ENCODE data around the gene MGRN1. TPM values are rescaled to one million over a fixed set of nuclear protein-coding genes. Genes with fewer than 3 reads are reported as not detected.

Gene MGRN1
- total and polyA plus RNA-seq, 2 of the 13 experiments (the other 11 are each of a cell fraction or from before 2014, with no cell fraction given) = 11.9 to 12.6 TPM

DNA sequence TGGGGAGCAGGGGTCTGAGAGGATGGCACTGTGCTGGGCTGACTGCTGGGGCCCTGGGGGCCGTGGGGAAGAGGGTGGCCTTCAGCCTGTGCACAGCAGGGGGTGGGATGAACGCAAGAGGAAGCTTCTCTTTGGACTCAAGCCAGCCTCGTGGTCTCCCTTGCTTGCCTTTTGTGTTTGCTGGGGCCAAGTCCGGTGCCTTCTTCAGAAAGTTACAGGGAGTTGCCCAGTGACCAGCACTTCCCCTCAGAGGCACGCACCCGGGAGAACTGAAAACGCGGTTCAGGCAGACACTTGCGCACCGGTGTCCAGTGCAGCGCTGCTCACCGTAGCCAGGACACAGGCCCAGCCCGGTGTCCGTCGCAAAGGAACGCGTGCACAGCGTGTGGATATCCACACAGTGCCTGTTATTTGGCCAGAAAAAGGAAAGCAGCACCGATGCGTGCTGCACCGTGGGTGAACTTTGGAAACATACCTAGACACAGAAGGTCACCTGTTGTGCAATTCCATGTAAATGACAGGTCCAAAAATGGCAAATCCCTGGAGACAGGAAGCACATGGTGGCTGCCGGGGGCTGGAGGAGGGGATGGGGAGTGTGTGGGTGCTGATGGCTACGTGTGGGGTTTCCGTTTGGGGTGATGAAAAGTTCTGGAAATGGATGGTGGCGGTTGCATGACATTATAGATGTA lies 39.3 kb downstream of the MGRN1 start (continued):
- TF ChIP-seq, protein P1, sequence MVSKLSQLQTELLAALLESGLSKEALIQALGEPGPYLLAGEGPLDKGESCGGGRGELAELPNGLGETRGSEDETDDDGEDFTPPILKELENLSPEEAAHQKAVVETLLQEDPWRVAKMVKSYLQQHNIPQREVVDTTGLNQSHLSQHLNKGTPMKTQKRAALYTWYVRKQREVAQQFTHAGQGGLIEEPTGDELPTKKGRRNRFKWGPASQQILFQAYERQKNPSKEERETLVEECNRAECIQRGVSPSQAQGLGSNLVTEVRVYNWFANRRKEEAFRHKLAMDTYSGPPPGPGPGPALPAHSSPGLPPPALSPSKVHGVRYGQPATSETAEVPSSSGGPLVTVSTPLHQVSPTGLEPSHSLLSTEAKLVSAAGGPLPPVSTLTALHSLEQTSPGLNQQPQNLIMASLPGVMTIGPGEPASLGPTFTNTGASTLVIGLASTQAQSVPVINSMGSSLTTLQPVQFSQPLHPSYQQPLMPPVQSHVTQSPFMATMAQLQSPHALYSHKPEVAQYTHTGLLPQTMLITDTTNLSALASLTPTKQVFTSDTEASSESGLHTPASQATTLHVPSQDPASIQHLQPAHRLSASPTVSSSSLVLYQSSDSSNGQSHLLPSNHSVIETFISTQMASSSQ (IDR thresholded peaks at IDR 0.05; ENCODE audit: low read depth) = no peak
- TF ChIP-seq, protein P1 (CRISPR knock-in tag; IDR thresholded peaks at IDR 0.05; ENCODE audit: borderline replicate concordance) = peak; percentile 55; the same call in 1 of the 2 replicates
- TF ChIP-seq REPIN1 (CRISPR knock-in tag; IDR thresholded peaks at IDR 0.05; ENCODE audit: borderline replicate concordance, low read depth) = peak; percentile 96
- peak; percentile 87 for TF ChIP-seq ETV5 (CRISPR knock-in tag; IDR thresholded peaks at IDR 0.05; ENCODE audit: borderline replicate concordance)
- no peak for TF ChIP-seq SMAD1 (CRISPR knock-in tag; IDR thresholded peaks at IDR 0.05; ENCODE audit: borderline replicate concordance, low read depth)
- TF ChIP-seq, protein P2, sequence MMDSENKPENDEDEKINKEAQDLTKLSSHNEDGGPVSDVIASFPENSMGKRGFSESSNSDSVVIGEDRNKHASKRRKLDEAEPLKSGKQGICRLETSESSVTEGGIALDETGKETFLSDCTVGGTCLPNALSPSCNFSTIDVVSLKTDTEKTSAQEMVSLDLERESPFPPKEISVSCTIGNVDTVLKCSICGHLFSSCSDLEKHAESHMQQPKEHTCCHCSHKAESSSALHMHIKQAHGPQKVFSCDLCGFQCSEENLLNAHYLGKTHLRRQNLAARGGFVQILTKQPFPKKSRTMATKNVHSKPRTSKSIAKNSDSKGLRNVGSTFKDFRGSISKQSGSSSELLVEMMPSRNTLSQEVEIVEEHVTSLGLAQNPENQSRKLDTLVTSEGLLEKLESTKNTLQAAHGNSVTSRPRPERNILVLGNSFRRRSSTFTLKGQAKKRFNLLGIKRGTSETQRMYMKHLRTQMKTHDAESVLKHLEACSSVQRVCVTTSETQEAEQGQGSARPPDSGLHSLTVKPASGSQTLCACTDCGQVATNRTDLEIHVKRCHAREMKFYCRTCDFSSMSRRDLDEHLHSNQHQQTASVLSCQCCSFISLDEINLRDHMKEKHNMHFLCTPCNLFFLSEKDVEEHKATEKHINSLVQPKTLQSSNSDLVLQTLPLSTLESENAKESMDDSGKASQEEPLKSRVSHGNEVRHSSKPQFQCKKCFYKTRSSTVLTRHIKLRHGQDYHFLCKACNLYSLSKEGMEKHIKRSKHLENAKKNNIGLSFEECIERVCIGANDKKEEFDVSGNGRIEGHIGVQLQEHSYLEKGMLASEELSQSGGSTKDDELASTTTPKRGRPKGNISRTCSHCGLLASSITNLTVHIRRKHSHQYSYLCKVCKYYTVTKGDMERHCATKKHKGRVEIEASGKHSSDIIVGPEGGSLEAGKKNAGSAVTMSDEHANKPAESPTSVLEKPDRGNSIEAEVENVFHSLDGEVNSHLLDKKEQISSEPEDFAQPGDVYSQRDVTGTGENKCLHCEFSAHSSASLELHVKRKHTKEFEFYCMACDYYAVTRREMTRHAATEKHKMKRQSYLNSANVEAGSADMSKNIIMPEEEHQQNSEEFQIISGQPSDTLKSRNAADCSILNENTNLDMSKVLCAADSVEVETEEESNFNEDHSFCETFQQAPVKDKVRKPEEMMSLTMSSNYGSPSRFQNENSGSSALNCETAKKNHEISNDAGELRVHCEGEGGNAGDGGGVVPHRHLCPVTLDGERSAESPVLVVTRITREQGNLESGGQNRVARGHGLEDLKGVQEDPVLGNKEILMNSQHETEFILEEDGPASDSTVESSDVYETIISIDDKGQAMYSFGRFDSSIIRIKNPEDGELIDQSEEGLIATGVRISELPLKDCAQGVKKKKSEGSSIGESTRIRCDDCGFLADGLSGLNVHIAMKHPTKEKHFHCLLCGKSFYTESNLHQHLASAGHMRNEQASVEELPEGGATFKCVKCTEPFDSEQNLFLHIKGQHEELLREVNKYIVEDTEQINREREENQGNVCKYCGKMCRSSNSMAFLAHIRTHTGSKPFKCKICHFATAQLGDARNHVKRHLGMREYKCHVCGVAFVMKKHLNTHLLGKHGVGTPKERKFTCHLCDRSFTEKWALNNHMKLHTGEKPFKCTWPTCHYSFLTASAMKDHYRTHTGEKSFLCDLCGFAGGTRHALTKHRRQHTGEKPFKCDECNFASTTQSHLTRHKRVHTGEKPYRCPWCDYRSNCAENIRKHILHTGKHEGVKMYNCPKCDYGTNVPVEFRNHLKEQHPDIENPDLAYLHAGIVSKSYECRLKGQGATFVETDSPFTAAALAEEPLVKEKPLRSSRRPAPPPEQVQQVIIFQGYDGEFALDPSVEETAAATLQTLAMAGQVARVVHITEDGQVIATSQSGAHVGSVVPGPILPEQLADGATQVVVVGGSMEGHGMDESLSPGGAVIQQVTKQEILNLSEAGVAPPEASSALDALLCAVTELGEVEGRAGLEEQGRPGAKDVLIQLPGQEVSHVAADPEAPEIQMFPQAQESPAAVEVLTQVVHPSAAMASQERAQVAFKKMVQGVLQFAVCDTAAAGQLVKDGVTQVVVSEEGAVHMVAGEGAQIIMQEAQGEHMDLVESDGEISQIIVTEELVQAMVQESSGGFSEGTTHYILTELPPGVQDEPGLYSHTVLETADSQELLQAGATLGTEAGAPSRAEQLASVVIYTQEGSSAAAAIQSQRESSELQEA (CRISPR knock-in tag; IDR thresholded peaks at IDR 0.05; ENCODE audit: not compliant biosample characterization) = peak; percentile 80
- peak; percentile 75; the same call in 1 of the 2 replicates for TF ChIP-seq SIN3A (IDR thresholded peaks at IDR 0.05; ENCODE audit: borderline replicate concordance, low read depth, low read length)
- no peak for TF ChIP-seq SIN3B (IDR thresholded peaks at IDR 0.05; ENCODE audit: low read length)
- TF ChIP-seq KMT2A (CRISPR knock-in tag; IDR thresholded peaks at IDR 0.05) = peak; percentile 75
- peak; percentile 86 for TF ChIP-seq HOXD1 (CRISPR knock-in tag; IDR thresholded peaks at IDR 0.05)
- TF ChIP-seq, protein P3, sequence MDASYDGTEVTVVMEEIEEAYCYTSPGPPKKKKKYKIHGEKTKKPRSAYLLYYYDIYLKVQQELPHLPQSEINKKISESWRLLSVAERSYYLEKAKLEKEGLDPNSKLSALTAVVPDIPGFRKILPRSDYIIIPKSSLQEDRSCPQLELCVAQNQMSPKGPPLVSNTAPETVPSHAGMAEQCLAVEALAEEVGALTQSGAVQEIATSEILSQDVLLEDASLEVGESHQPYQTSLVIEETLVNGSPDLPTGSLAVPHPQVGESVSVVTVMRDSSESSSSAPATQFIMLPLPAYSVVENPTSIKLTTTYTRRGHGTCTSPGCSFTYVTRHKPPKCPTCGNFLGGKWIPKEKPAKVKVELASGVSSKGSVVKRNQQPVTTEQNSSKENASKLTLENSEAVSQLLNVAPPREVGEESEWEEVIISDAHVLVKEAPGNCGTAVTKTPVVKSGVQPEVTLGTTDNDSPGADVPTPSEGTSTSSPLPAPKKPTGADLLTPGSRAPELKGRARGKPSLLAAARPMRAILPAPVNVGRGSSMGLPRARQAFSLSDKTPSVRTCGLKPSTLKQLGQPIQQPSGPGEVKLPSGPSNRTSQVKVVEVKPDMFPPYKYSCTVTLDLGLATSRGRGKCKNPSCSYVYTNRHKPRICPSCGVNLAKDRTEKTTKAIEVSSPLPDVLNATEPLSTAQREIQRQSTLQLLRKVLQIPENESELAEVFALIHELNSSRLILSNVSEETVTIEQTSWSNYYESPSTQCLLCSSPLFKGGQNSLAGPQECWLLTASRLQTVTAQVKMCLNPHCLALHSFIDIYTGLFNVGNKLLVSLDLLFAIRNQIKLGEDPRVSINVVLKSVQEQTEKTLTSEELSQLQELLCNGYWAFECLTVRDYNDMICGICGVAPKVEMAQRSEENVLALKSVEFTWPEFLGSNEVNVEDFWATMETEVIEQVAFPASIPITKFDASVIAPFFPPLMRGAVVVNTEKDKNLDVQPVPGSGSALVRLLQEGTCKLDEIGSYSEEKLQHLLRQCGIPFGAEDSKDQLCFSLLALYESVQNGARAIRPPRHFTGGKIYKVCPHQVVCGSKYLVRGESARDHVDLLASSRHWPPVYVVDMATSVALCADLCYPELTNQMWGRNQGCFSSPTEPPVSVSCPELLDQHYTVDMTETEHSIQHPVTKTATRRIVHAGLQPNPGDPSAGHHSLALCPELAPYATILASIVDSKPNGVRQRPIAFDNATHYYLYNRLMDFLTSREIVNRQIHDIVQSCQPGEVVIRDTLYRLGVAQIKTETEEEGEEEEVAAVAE (CRISPR knock-in tag; IDR thresholded peaks at IDR 0.05; ENCODE audit: borderline replicate concordance) = no peak

All from HepG2 (cell line).